Common myeloid progenitor, CD34-positive (primary cell): Measurements from ENCODE around the gene PRUNE1. TPM values are rescaled to one million over a fixed set of nuclear protein-coding genes. Genes with fewer than 3 reads are reported as not detected.

Source experiments
- CTCF ChIA-PET: fragments of 350-600 bp; sonication (Branson Sonifier 250); formaldehyde crosslinking; loops from one replicate; lab custom pipeline; 2021; ENCODE audit warnings: antibody characterized with exemption; lab: Charles Lee
- POLR2A ChIA-PET: fragments of 350-600 bp; sonication (Branson Sonifier 250); formaldehyde crosslinking; loops from one replicate; lab custom pipeline; 2021; ENCODE audit warnings: antibody characterized with exemption; lab: Charles Lee
- DNase-seq, 3 donors: peaks; one replicate each; pipeline versions ENCODE4 v3.0.0 to v3.0.0-alpha.2; 2013
- H3K27ac ChIP-seq, 2 experiments: 1 replicate in 1 of 2; 2 replicates in 1 of 2; pipeline ENCODE4 v1.7.0; 2013; ENCODE audit warnings: inconsistent platforms in 2 of 2, low read length in 2 of 2, mild to moderate bottlenecking in 2 of 2, low read depth in 1 of 2, moderate library complexity in 1 of 2; ENCODE audit not compliant: severe bottlenecking in 2 of 2, insufficient read depth in 1 of 2, poor library complexity in 1 of 2
- H3K27me3 ChIP-seq, 5 experiments: replicated peaks in 2 of 5; 1 replicate in 3 of 5; 2 replicates in 2 of 5; pipeline versions ENCODE4 v1.6.1 to v1.7.0; 2013; ENCODE audit warnings: low read length in 4 of 5, mild to moderate bottlenecking in 2 of 5, moderate library complexity in 2 of 5, inconsistent platforms in 1 of 5; ENCODE audit not compliant: insufficient read depth in 5 of 5, control insufficient read depth in 4 of 5
- H3K36me3 ChIP-seq, 4 experiments: 1 replicate in 2 of 4; 2 replicates in 2 of 4; pipeline versions ENCODE4 v1.6.1 to v1.7.0; 2013; ENCODE audit warnings: low read length in 3 of 4, control low read depth in 1 of 4, mild to moderate bottlenecking in 1 of 4; ENCODE audit not compliant: control insufficient read depth in 4 of 4, insufficient read depth in 4 of 4
- H3K4me1 ChIP-seq, 4 experiments: 1 replicate in 3 of 4; 2 replicates in 1 of 4; pipeline versions ENCODE4 v1.6.1 to v1.7.1; 2013; ENCODE audit warnings: low read length in 3 of 4, mild to moderate bottlenecking in 3 of 4, control low read depth in 1 of 4, inconsistent platforms in 1 of 4, moderate library complexity in 1 of 4; ENCODE audit not compliant: control insufficient read depth in 4 of 4, insufficient read depth in 4 of 4; ENCODE audit errors: control extremely low read depth in 1 of 4
- H3K4me3 ChIP-seq, 7 experiments: 1 replicate in 4 of 7; 2 replicates in 3 of 7; pipeline versions ENCODE4 v1.5.1 to v1.7.0; 2013; ENCODE audit warnings: mild to moderate bottlenecking in 7 of 7, low read length in 6 of 7, moderate library complexity in 6 of 7, inconsistent platforms in 2 of 7, low read depth in 2 of 7, control low read depth in 1 of 7; ENCODE audit not compliant: insufficient read depth in 4 of 7, control insufficient read depth in 1 of 7; ENCODE audit errors: extremely low read depth in 1 of 7
- H3K9me3 ChIP-seq, 5 experiments: 1 replicate in 4 of 5; 2 replicates in 1 of 5; pipeline versions ENCODE4 v1.6.1 to v1.7.1; 2013; ENCODE audit warnings: low read length in 4 of 5, mild to moderate bottlenecking in 2 of 5, inconsistent platforms in 1 of 5, low read depth in 1 of 5, moderate library complexity in 1 of 5; ENCODE audit not compliant: control insufficient read depth in 4 of 5, insufficient read depth in 2 of 5; ENCODE audit errors: control extremely low read depth in 1 of 5
- WGBS: methylation state at CpG from one replicate; pipeline ENCODE4 v1.1.5; 2013; ENCODE audit not compliant: insufficient coverage; 5-methylcytosine and 5-hydroxymethylcytosine counted together
- polyA plus RNA-seq: library from polyadenylated mRNA; unstranded; fragments of 120-200 nt; gene quantifications from one replicate; pipeline ENCODE4 v1.2.1, GENCODE V29; 2013

The PRUNE1 gene
- 15.6 TPM for polyA plus RNA-seq

DNA sequence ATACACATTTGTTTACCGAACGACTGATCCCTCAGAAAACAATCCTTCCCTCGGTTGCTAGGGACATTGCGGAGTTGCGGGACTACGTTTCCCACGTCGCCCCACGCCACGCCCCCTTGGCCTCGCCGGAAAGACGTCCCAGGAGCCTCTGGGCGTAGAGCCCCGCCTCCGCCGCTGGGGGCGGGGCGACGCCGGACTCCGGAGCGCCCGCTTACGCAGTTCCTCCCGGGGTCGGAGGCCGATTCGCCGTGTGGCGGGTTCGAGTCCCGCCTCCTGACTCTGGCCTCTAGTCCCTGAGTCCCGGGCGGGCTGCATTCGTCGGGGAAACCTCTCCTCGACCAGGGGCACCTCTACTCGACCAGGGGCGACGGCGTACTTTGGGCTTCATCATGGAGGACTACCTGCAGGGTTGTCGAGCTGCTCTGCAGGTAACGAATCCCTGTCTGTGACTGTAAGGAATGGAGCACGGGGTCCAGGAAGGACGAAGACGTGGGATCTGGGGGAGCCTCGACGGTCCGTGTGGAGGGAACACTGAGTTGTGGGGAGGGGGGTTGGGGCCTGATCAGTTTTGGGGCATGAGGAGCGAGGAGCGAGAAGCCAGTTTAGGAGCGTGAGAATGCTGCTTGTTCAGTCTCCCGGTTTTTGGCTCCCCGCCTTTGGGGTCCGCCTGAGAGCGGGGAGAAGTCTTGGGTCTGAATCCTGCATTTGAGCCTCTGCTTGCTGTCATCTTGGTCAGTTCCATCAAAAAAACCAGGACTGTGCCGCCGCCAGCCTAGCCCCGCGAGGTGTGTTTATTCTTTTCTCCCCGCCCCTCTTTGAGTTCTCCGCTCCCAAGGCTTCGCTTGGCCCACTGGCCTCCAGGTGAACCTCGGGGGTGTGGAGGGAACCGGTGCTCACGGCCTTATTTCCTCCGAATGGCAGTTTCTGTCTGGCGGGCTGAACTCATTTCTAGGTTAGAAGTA lies at the start of gene PRUNE1:
Gene PRUNE1 (plus strand): TSS at position 206 of the 962 bp plus-strand sequence. CDS start 184 bp downstream, at position 390.
- Histone ChIP-seq H3K27me3 (no peaks in the 10 kb centered on the region), H3K9me3 (no peaks in the 10 kb centered on the region), H3K4me3 (peak within 1 kb of the TSS; percentile 69 to 96 (median 81)), H3K27ac (peak within 1 kb of the TSS; percentile 95 to 98), H3K4me1 (peaks cover 32 to 95% (median 83%) of the 10 kb centered on the region in 4 experiments), H3K36me3 (no peaks in the 10 kb centered on the region)
- ChIA-PET POLR2A (no interaction called here), CTCF (interaction anchor here (1.1 to 1.7 kb wide), 2 partner anchors 9 to 29 kb away, joined by 7 read pairs; no protein-coding TSS in a partner anchor)
- WGBS, result 0% methylated on average over 63 of the region's 69 CpGs
- peak; percentile 98 to 99 (median 99) for DNase-seq

GRCh38 chr1:150960646-150961045 lies 47.6 kb upstream of the PRUNE1 start:
- Histone ChIP-seq H3K4me1 (no peaks in the 10 kb centered on the region), H3K27ac (peak overlapping the region in 1 of 2 experiments; percentile 16), H3K27me3 (no peaks in the 10 kb centered on the region), H3K9me3 (no peaks in the 10 kb centered on the region), H3K4me3 (no peak overlapping the region), H3K36me3 (peaks cover 17 to 85% (median 57%) of the 10 kb centered on the region in 4 experiments)
- POLR2A ChIA-PET, result no interaction called here
- 94% methylated on average over 2 of the region's 7 CpGs for WGBS
- DNase-seq, result no peak
- CTCF ChIA-PET, result interaction anchor here (1.3 kb wide), 1 partner anchor 13 kb away, joined by 3 read pairs; no protein-coding TSS in a partner anchor

DNA sequence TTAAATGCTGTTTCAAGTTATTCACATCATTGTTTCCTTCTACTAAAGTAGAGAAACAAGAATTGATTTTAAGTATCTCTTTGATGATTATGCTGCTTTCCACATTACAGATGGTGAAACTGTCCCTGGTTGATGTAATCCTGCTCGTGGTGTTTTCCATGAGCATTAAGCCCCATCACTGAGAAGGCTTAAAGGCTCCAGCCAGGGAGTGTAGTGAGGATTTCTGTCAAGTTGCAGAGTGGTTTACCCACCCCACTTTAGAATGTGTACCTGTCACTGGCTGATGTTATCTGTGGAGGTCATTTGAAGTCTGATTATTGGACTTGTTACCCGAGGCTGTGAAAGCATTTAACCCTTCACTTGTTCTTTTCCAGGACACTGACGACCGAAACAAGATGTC lies 46.5 kb upstream of the PRUNE1 start:
- ChIA-PET CTCF (interaction anchor here (1.8 kb wide), 1 partner anchor 20 kb away, joined by 6 read pairs; the partner anchor contains the start of gene ANXA9), POLR2A (no interaction called here)
- Histone ChIP-seq H3K9me3 (no peaks in the 10 kb centered on the region), H3K4me3 (no peak overlapping the region), H3K4me1 (no peaks in the 10 kb centered on the region), H3K27me3 (no peaks in the 10 kb centered on the region), H3K27ac (no peak overlapping the region), H3K36me3 (peaks cover 22 to 88% (median 64%) of the 10 kb centered on the region in 4 experiments)
- DNase-seq, result no peak
- WGBS, result 100% methylated on average over 1 of the region's 4 CpGs

- no peaks in the 10 kb centered on the region for H3K9me3 ChIP-seq
- peak overlapping the region in 1 of 2 experiments; percentile 5 for H3K27ac ChIP-seq
- H3K4me1 ChIP-seq, result no peaks in the 10 kb centered on the region
- CTCF ChIA-PET, result interaction anchor here (1.0 to 1.8 kb wide), 6 partner anchors 9 to 43 kb away, joined by 3 to 6 read pairs (median 3); partner anchors contain the start of genes ANXA9 and MINDY1
- no peak for DNase-seq
- H3K27me3 ChIP-seq, result no peaks in the 10 kb centered on the region
- H3K36me3 ChIP-seq, result peaks cover 25 to 92% (median 77%) of the 10 kb centered on the region in 4 experiments
- POLR2A ChIA-PET, result interaction anchor here (0.6 to 1.7 kb wide), 4 partner anchors 10 to 136 kb away, joined by 3 to 5 read pairs (median 4); no protein-coding TSS in a partner anchor
- 93% methylated on average over 4 of the region's 10 CpGs for WGBS
- H3K4me3 ChIP-seq, result no peak overlapping the region
Observed at GRCh38 chr1:150963321-150964163, 44.7 kb upstream of the PRUNE1 start.

- H3K9me3 ChIP-seq, result no peaks in the 10 kb centered on the region
- no peaks in the 10 kb centered on the region for H3K27me3 ChIP-seq
- peak overlapping the region in 1 of 2 experiments; percentile 5 for H3K27ac ChIP-seq
- H3K36me3 ChIP-seq, result peaks cover 25 to 93% (median 77%) of the 10 kb centered on the region in 4 experiments
- POLR2A ChIA-PET, result interaction anchor here (0.6 to 1.7 kb wide), 3 partner anchors 10 to 137 kb away, joined by 3 to 4 read pairs (median 3); no protein-coding TSS in a partner anchor
- H3K4me1 ChIP-seq, result no peaks in the 10 kb centered on the region
- H3K4me3 ChIP-seq, result no peak overlapping the region
- CTCF ChIA-PET, result interaction anchor here (1.0 to 1.4 kb wide), 3 partner anchors 10 to 37 kb away, joined by 3 read pairs; no protein-coding TSS in a partner anchor
- 92% methylated on average over 4 of the region's 5 CpGs for WGBS
- no peak for DNase-seq
Observed at GRCh38 chr1:150964164-150964489, 44.1 kb upstream of the PRUNE1 start.

- DNase-seq, result no peak
- ChIA-PET CTCF (interaction anchor here (0.8 to 6.4 kb wide), 3 partner anchors 9 to 31 kb away, joined by 3 to 47 read pairs (median 4); partner anchors contain the start of gene ANXA9), POLR2A (no interaction called here)
- H3K36me3 ChIP-seq, result peaks cover 25 to 83% (median 69%) of the 10 kb centered on the region in 4 experiments
- WGBS, result no CpG with 5 or more reads among the region's 4 CpGs
- no peak overlapping the region for H3K4me3 ChIP-seq
- no peaks in the 10 kb centered on the region for H3K27me3 ChIP-seq
- peaks cover 0 to 6% (median under 1%) of the 10 kb centered on the region in 4 experiments for H3K4me1 ChIP-seq
- H3K27ac ChIP-seq, result no peak overlapping the region
- H3K9me3 ChIP-seq, result no peaks in the 10 kb centered on the region
Observed at GRCh38 chr1:150965605-150966004, 42.6 kb upstream of the PRUNE1 start.
